Measurements from ENCODE around the gene KRTAP9-2. TPM values are rescaled to one million over a fixed set of nuclear protein-coding genes. Genes with fewer than 3 reads are reported as not detected.
"Not testable (repeated sequence)": the region's sequence is repeated elsewhere in the genome, so short reads cannot be mapped to it uniquely, and the experiment has no call there.

KRTAP9-2 gene
- polyA plus RNA-seq, 1 donor, result not detected

DNA sequence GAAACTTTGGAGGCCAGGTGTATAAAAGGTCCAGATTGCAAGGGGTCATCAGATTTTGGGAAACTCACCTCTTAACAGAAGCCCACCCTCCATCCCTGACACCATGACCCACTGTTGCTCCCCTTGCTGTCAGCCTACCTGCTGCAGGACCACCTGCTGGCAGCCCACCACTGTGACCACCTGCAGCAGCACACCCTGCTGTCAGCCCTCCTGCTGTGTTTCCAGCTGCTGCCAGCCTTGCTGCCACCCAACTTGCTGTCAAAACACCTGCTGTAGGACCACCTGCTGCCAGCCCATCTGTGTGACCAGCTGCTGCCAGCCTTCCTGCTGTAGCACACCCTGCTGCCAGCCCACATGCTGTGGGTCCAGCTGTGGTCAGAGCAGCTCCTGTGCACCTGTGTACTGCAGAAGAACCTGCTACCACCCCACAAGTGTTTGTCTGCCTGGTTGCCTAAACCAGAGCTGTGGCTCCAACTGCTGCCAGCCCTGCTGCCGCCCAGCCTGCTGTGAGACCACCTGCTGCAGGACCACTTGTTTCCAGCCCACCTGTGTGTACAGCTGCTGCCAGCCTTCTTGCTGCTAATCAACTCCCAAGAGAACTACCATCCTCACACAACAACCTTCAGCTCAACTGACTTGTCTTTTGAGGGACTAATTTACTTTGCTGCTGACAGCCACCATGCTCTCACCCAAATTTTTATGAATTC is 6.1 kb downstream of the KRTAP9-2 start, which contains the start of gene KRTAP9-3:
Gene KRTAP9-3 (plus strand): TSS at position 51 of the 707 bp plus-strand sequence. CDS start 53 bp downstream, at position 104.
- not testable (repeated sequence) for DNase-seq (ENCODE audit: low read depth)

- DNase-seq (ENCODE audit: low read depth), result not testable (repeated sequence)
Measured at GRCh38 chr17:41237116-41237515, 10.7 kb downstream of the KRTAP9-2 start.

GRCh38 chr17:41237949-41238437 is 11.5 kb downstream of the KRTAP9-2 start, which contains the start of gene KRTAP9-8:
Gene KRTAP9-8 (plus strand): TSS chr17:41237999. CDS start chr17:41238052, 53 bp downstream.
- not testable (repeated sequence) for DNase-seq (ENCODE audit: low read depth)

GRCh38 chr17:41246995-41247787 is 20.7 kb downstream of the KRTAP9-2 start:
- DNase-seq (ENCODE audit: low read depth), result not testable (repeated sequence)

- not testable (repeated sequence) for DNase-seq (ENCODE audit: low read depth)
Measured at GRCh38 chr17:41249637-41250240, 23.3 kb downstream of the KRTAP9-2 start, which contains the start of gene KRTAP9-4. Gene KRTAP9-4 (plus strand): TSS chr17:41249687. CDS start chr17:41249721, 34 bp downstream.

- no peak for DNase-seq (ENCODE audit: low read depth)
Measured at GRCh38 chr17:41251261-41251660, 24.8 kb downstream of the KRTAP9-2 start.

GRCh38 chr17:41254861-41255260 is 28.4 kb downstream of the KRTAP9-2 start:
- DNase-seq (ENCODE audit: low read depth), result no peak

DNA sequence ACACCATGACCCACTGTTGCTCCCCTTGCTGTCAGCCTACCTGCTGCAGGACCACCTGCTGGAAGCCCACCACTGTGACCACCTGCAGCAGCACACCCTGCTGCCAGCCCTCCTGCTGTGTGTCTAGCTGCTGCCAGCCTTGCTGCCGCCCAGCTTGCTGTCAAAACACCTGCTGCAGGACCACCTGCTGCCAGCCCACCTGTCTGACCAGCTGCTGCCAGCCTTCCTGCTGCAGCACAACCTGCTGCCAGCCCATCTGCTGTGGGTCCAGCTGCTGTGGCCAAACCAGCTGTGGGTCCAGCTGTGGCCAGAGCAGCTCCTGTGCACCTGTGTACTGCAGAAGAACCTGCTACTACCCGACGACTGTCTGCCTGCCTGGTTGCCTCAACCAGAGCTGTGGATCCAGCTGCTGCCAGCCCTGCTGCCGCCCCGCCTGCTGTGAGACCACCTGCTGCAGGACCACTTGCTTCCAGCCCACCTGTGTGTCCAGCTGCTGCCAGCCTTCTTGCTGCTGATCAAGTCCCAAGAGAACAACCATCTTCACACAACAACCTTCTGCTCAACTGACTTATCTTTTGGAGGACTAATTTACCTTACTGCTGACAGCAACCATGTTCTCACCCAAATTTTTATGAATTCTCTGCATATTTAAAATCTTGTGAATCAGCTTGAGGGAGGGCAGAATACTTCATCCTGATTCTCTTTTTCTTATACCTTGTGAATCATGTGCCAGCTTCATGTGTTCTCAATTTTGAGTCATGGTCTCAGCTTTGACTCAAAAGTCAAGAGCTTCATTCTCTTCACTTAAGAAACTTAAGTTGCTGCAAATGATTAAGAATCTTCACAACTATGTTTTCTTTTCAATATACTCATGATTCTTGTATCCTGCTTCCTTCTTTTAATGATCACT is 29.2 kb downstream of the KRTAP9-2 start, which contains the start of gene KRTAP9-9:
Gene KRTAP9-9 (plus strand): TSS at position 4 of the 910 bp plus-strand sequence.
- not testable (repeated sequence) for DNase-seq (ENCODE audit: low read depth)

GRCh38 chr17:41256291-41256685 is 29.8 kb downstream of the KRTAP9-2 start:
- no peak for DNase-seq (ENCODE audit: low read depth)

DNA sequence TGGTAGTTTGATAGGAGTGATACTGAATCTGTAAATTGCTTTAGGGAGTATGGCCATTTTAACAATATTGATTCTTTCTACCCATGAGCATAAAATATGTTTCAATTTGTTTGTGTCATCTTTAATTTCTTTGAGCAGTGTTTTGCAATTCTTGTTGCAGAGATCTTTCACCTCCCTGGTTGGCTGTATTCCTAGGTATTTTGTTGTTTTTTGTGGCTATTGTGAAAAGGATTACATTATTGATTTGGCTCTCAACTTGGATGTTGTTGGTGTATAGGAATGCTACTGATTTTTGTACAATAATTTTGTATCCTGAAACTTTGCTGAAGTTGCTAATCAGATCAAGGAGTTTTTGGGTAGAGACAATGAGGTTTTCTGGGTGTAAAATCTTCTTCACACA is 32.0 kb downstream of the KRTAP9-2 start:
- DNase-seq (ENCODE audit: low read depth), result no peak

DNA sequence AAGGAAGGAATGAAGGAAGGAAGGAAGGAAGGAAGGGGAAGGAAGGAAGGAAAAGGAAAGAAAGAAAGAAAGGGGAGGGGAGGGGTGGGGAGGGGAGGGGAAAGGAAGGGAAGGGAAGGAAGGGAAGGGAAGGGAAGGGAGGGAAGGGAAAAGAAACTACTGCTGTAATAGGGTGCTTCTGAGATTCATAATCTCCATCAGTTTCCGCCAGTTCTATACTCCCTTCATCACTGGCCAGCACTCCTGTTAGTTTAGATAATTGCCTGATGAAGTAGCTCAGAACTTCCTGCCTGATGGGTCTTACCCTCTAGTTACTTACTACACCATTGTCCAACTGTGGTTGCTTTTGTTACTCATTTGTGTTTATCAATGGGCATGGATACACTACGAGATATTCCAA is 36.8 kb downstream of the KRTAP9-2 start:
- DNase-seq (ENCODE audit: low read depth), result no peak

- no peak for DNase-seq (ENCODE audit: low read depth)
Measured at GRCh38 chr17:41264599-41264998, 38.2 kb downstream of the KRTAP9-2 start.

DNA sequence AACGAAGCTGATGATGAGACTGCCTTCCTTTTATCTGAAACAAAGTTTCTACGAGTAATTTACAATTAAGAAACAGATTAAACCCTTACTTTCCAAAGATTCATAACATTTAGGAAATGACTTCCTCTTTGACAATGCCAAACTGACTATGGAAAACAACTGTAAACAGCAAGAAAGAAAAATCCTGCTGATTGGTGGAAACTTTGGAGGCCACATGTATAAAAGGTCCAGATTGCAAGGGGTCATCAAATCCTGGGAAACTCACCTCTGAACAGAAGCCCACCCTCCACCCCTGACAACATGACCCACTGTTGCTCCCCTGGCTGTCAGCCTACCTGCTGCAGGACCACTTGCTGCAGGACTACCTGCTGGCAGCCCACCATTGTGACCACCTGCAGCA is 38.6 kb downstream of the KRTAP9-2 start, which contains the start of gene KRTAP9-6:
Gene KRTAP9-6 (plus strand): TSS at position 301 of the 400 bp plus-strand sequence. CDS start 0 bp downstream, at position 301.
- no peak for DNase-seq (ENCODE audit: low read depth)

GRCh38 chr17:41267711-41268110 is 41.3 kb downstream of the KRTAP9-2 start:
- no peak for DNase-seq (ENCODE audit: low read depth)

DNA sequence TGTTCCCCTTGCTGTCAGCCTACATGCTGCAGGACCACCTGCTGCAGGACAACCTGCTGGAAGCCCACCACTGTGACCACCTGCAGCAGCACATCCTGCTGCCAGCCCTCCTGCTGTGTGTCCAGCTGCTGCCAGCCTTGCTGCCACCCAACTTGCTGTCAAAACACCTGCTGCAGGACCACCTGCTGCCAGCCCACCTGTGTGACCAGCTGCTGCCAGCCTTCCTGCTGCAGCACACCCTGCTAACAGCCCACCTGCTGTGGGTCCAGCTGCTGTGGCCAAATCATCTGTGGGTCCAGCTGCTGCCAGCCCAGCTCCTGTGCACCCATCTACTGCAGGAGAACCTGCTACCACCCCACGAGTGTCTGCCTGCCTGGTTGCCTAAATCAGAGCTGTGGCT is 44.9 kb downstream of the KRTAP9-2 start:
- DNase-seq (ENCODE audit: low read depth), result not testable (repeated sequence)

GRCh38 chr17:41271858-41272257 is 45.4 kb downstream of the KRTAP9-2 start:
- DNase-seq (ENCODE audit: low read depth), result no peak

DNA sequence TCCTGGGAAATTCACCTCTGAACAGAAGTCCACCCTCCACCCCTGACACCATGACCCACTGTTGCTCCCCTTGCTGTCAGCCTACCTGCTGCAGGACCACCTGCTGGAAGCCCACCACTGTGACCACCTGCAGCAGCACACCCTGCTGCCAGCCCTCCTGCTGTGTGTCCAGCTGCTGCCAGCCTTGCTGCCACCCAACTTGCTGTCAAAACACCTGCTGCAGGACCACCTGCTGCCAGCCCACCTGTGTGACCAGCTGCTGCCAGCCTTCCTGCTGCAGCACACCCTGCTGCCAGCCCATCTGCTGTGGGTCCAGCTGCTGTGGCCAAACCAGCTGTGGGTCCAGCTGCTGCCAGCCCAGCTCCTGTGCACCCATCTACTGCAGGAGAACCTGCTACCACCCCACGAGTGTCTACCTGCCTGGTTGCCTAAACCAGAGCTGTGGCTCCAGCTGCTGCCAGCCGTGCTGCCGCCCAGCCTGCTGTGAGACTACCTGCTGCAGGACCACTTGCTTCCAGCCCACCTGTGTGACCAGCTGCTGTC is 49.3 kb downstream of the KRTAP9-2 start, which contains the start of gene KRTAP9-7:
Gene KRTAP9-7 (plus strand): TSS at position 51 of the 543 bp plus-strand sequence. CDS start 0 bp downstream, at position 51.
- DNase-seq (ENCODE audit: low read depth), result not testable (repeated sequence)
